Immature natural killer cell (primary cell): ENCODE data around the gene RAB29. TPM values are rescaled to one million over a fixed set of nuclear protein-coding genes. Genes with fewer than 3 reads are reported as not detected.

ENCODE experiments used
- DNase-seq, 3 donors: peaks; one replicate each; pipeline ENCODE4 v3.0.0; 2022; ENCODE audit warnings: mixed read lengths in 1 of 3
- H3K27ac Mint-ChIP-seq, 6 donors: one replicate each; pipeline ENCODE4 v1.8.0; 2020; ENCODE audit warnings: mixed read lengths in 6 of 6, mild to moderate bottlenecking in 5 of 6, inconsistent platforms in 4 of 6, moderate library complexity in 3 of 6
- H3K27me3 Mint-ChIP-seq, 3 donors: one replicate each; pipeline ENCODE4 v1.8.0; 2020 to 2021; ENCODE audit warnings: low read depth in 3 of 3, mild to moderate bottlenecking in 3 of 3, mixed read lengths in 3 of 3, moderate library complexity in 3 of 3, inconsistent platforms in 1 of 3
- H3K36me3 Mint-ChIP-seq, 3 donors: one replicate each; pipeline ENCODE4 v1.8.0; 2020; ENCODE audit warnings: mixed read lengths in 3 of 3, inconsistent platforms in 2 of 3, mild to moderate bottlenecking in 2 of 3
- H3K4me1 Mint-ChIP-seq, 2 donors: one replicate each; pipeline ENCODE4 v1.8.0; 2020; ENCODE audit warnings: inconsistent platforms in 2 of 2, mild to moderate bottlenecking in 2 of 2, mixed read lengths in 2 of 2, moderate library complexity in 1 of 2
- H3K4me3 Mint-ChIP-seq, 5 donors: one replicate each; pipeline ENCODE4 v1.8.0; 2020; ENCODE audit warnings: mild to moderate bottlenecking in 5 of 5, mixed read lengths in 5 of 5, inconsistent platforms in 3 of 5, moderate library complexity in 3 of 5
- H3K9me3 Mint-ChIP-seq, 6 donors: one replicate each; pipeline ENCODE4 v1.8.0; 2020; ENCODE audit warnings: mild to moderate bottlenecking in 6 of 6, mixed read lengths in 6 of 6, inconsistent platforms in 4 of 6, moderate library complexity in 3 of 6
- polyA plus RNA-seq, 3 donors: library from polyadenylated mRNA; unstranded; fragments of 300-500 nt; fragmentation: Illumina TruSeq; gene quantifications; one replicate each; pipeline ENCODE4 v1.2.3, GENCODE V29; 2021

The RAB29 gene
- polyA plus RNA-seq, 3 donors from 2014 or later: 156 to 206 (median 197) TPM

DNA sequence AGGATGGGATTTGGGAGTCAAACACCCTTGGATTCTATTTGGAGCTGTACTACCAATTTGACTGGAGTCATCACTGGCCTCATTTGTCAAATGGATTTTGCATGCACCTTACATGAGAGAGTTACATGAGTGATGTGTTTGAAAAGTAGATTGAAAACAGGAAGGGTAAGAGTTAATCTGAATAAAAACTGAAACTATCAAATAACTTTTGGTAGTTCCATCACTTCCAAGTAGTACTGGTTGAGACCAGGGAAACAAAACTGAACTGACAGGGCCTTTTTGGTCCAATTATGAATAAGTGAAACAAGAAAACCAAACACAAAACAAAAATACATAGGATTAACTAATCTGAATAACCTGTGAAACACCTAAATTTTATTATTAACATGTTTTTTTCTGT, 55.5 kb downstream of the RAB29 start:
- H3K4me3 Mint-ChIP-seq: no peak overlapping the region
- DNase-seq: no peak
- H3K36me3 Mint-ChIP-seq: peaks cover 34 to 55% (median 36%) of the 10 kb centered on the region in 3 donors
- peaks cover 8 to 15% of the 10 kb centered on the region in 2 donors for H3K4me1 Mint-ChIP-seq
- no peaks in the 10 kb centered on the region for H3K9me3 Mint-ChIP-seq
- no peaks in the 10 kb centered on the region for H3K27me3 Mint-ChIP-seq
- peak overlapping the region in 4 of 6 donors; percentile 22 to 65 (median 44) for H3K27ac Mint-ChIP-seq

DNA sequence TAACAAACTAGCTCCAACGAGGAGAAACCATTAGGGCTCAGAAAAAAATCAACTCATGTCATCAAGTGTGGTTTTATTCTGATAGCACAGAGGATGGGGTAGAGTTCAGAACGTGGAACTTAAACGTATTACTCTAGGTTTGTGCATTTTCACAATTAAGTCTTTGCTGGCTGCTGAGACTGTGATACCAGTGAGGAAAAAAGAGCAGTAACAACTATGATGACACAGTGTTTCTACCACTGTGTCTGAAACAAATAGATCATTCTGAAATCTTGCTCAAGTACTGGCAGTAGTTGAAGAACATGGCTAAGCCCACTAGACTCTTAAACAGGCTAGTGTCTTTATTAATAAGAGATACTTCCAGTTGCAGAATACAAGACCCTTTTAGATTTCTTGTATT, 56.3 kb downstream of the RAB29 start:
- Mint-ChIP-seq H3K4me3 (no peak overlapping the region), H3K27ac (peak overlapping the region in 2 of 6 donors; percentile 13 to 40), H3K27me3 (no peaks in the 10 kb centered on the region), H3K36me3 (peaks cover 34 to 56% (median 36%) of the 10 kb centered on the region in 3 donors), H3K9me3 (no peaks in the 10 kb centered on the region), H3K4me1 (peaks cover 5 to 12% of the 10 kb centered on the region in 2 donors)
- DNase-seq: no peak

Other genes starting within 250 kb of the RAB29 start
- gene ELK4, start 143.5 kb downstream of the RAB29 start, polyA plus RNA-seq: 1 to 10 TPM; 2.8 to 5.7 (median 3.0) TPM
- gene SLC45A3, start 95.0 kb downstream of the RAB29 start, polyA plus RNA-seq: not detected
- 10 to 100 TPM in 2 of 3 donors, 1 to 10 TPM in 1; 7.8 to 20.3 (median 18.9) TPM for gene NUCKS1, start 25.3 kb downstream of the RAB29 start, polyA plus RNA-seq
- 10 to 100 TPM in 1 of 3 donors, 1 to 10 TPM in 2; 5.2 to 14.9 (median 6.4) TPM for gene SLC41A1, start 37.7 kb upstream of the RAB29 start, polyA plus RNA-seq
- 1 to 10 TPM; 1.9 to 3.1 (median 2.6) TPM for gene PM20D1, start 74.7 kb upstream of the RAB29 start, polyA plus RNA-seq
- not detected for gene SLC26A9, start 168.0 kb upstream of the RAB29 start, polyA plus RNA-seq
- gene RAB7B, start 227.9 kb upstream of the RAB29 start, polyA plus RNA-seq: under 1 TPM in 1 of 3 donors, not detected in 2; 0.07 TPM
- not detected for gene CTSE, start 248.4 kb upstream of the RAB29 start, polyA plus RNA-seq